Mucosa of descending colon (tissue), 3 donors: ENCODE measurements around the gene LAPTM5. TPM values are rescaled to one million over a fixed set of nuclear protein-coding genes. Genes with fewer than 3 reads are reported as not detected.
A peak's percentile ranks its signal among the peaks of the same experiment; 100 is the strongest.

Experiments
- ATAC-seq: fragments of 200-7000 bp; cut with Tn5 transposase; one replicate; pipeline ENCODE4 v1.9.1; 2020; ENCODE audit warnings: mild to moderate bottlenecking, moderate library complexity
- DNase-seq, 3 donors: peaks; one replicate each; pipeline ENCODE4 v3.0.0-alpha.2; 2020
- H3K36me3 ChIP-seq: fragments of 200-600 bp; one replicate; pipeline ENCODE4 v1.8.0; 2021; ENCODE audit warnings: low read depth, mild to moderate bottlenecking
- H3K4me1 ChIP-seq: fragments of 200-600 bp; one replicate; pipeline ENCODE4 v1.8.0; 2021; ENCODE audit warnings: low read depth, mild to moderate bottlenecking
- H3K4me3 ChIP-seq: fragments of 200-600 bp; one replicate; pipeline ENCODE4 v1.8.0; 2021; ENCODE audit warnings: mild to moderate bottlenecking
- H3K9me3 ChIP-seq: fragments of 200-600 bp; one replicate; pipeline ENCODE4 v1.8.0; 2021; ENCODE audit warnings: mild to moderate bottlenecking
- CTCF ChIP-seq: fragments of 200-600 bp; IDR thresholded peaks from one replicate; pipeline ENCODE4 v1.8.0; 2022; ENCODE audit warnings: antibody characterized with exemption, mild to moderate bottlenecking
- intact Hi-C, 2 donors: fragments of 100-400 bp; cut with DNase I in 1 of 2; cut with micrococcal nuclease in 1 of 2; formaldehyde crosslinking; loops; one replicate each; pipeline versions ENCODE4 v1.11.0 to v1.11.1; 2022; cut with DNase I, micrococcal nuclease
- total RNA-seq, 3 donors: library from RNA; stranded (reverse); fragmentation: NEBNext Ultra II Directional in 2 of 3; extraction: Animal tissue kit (Norgen Biotek cat#: 25700) in 2 of 3; gene quantifications; one replicate each; pipeline versions ENCODE4 v1.2.1 to v1.2.4, GENCODE V29; 2021 to 2023
- donor health status: DM: no; HTN: no; CAD: no; lungs with moderate emphysema.
- donor health status: DM: no; HTN: no; CAD: no.
- donor health status: DM: no; HTN: yes; CAD: no.

The LAPTM5 gene
- total RNA-seq, 3 donors from 2014 or later = 24.1 to 71.1 (median 48.1) TPM

GRCh38 chr1:30761381-30762151, 4.0 kb upstream of the LAPTM5 start:
- DNase-seq (peak in 1 of 3 donors; percentile 50), ATAC-seq (no peak)
- Histone ChIP-seq H3K9me3 (no peaks in the 10 kb centered on the region), H3K4me3 (no peak overlapping the region), H3K4me1 (no peaks in the 10 kb centered on the region), H3K36me3 (no peaks in the 10 kb centered on the region)
- intact Hi-C loops = loop anchor here in 1 of 2 donors (5.0 kb wide), 1 partner anchor 34 kb away; no protein-coding TSS in a partner anchor
- TF ChIP-seq CTCF = no peak

- Histone ChIP-seq H3K36me3 (no peaks in the 10 kb centered on the region), H3K4me1 (no peaks in the 10 kb centered on the region), H3K4me3 (no peak overlapping the region), H3K9me3 (no peaks in the 10 kb centered on the region)
- DNase-seq = peak in 1 of 3 donors; percentile 60
- intact Hi-C loops = loop anchor here in 1 of 2 donors (5.0 kb wide), 1 partner anchor 33 kb away; no protein-coding TSS in a partner anchor
- ATAC-seq = peak; percentile 15
- no peak for TF ChIP-seq CTCF
These were observed 3.2 kb upstream of the LAPTM5 start for GRCh38 chr1:30760596-30761324.

- TF ChIP-seq CTCF = no peak
- H3K4me3 ChIP-seq = no peak overlapping the region
- no peak for ATAC-seq
- no peaks in the 10 kb centered on the region for H3K36me3 ChIP-seq
- DNase-seq = peak in 1 of 3 donors; percentile 79
- H3K9me3 ChIP-seq = no peaks in the 10 kb centered on the region
- H3K4me1 ChIP-seq = no peaks in the 10 kb centered on the region
- intact Hi-C loops = loop anchor here in 1 of 2 donors (5.0 kb wide), 1 partner anchor 32 kb away; no protein-coding TSS in a partner anchor
These were observed 2.2 kb upstream of the LAPTM5 start for GRCh38 chr1:30759718-30760281.

- no peak for ATAC-seq
- H3K36me3 ChIP-seq = no peaks in the 10 kb centered on the region
- TF ChIP-seq CTCF = no peak
These were observed 1.3 kb upstream of the LAPTM5 start for GRCh38 chr1:30758785-30759380.

GRCh38 chr1:30758121-30758688, 631 bp upstream of the LAPTM5 start:
- no peak for ATAC-seq
- no peak for DNase-seq
- Histone ChIP-seq H3K9me3 (no peaks in the 10 kb centered on the region), H3K36me3 (no peaks in the 10 kb centered on the region), H3K4me3 (no peak overlapping the region), H3K4me1 (no peaks in the 10 kb centered on the region)
- TF ChIP-seq CTCF = no peak
- intact Hi-C loops = no loop called here

More at GRCh38 chr1:30758785-30759380, 1.3 kb upstream of the LAPTM5 start:
- Histone ChIP-seq H3K4me1 (no peaks in the 10 kb centered on the region), H3K4me3 (no peak overlapping the region), H3K9me3 (no peaks in the 10 kb centered on the region)
- intact Hi-C loops = no loop called here
- DNase-seq = no peak
